ENCODE measurements around the gene ZNF568.
A peak's percentile ranks its signal among the peaks of the same experiment; 100 is the strongest.

ZNF568 gene

GRCh38 chr19:36915992-36916830 is at the start of gene ZNF568, which contains the start of gene ZNF829:
TSS of gene ZNF568 (plus strand) at chr19:36916332. CDS start at chr19:36922771, 6,439 bp downstream.
TSS of gene ZNF829 (minus strand) at chr19:36916291. CDS start at chr19:36915167, 1,124 bp downstream.
- Histone ChIP-seq H3K4me1 (ENCODE audit: control insufficient read depth, insufficient read depth, low read length) (no peaks in the 10 kb centered on the region), H3K9me3 (ENCODE audit: control insufficient read depth, insufficient read depth, low read length) (peaks cover 26% of the 10 kb centered on the region), H3K4me3 (ENCODE audit: low read depth, low read length) (peak within 1 kb of the TSS; percentile 96), H3K27ac (ENCODE audit: low read depth, low read length) (peak within 1 kb of the TSS; percentile 66), H3K36me3 (ENCODE audit: control insufficient read depth, insufficient read depth, low read length) (peaks cover 11% of the 10 kb centered on the region; the same call in 1 of the 2 replicates), H3K27me3 (ENCODE audit: control insufficient read depth, insufficient read depth, low read length) (no peaks in the 10 kb centered on the region), H3K9ac (ENCODE audit: low read depth, low read length) (peak within 1 kb of the TSS; percentile 88)

- H3K4me1 ChIP-seq (ENCODE audit: control insufficient read depth, insufficient read depth, low read length) = no peaks in the 10 kb centered on the region
- no peaks in the 10 kb centered on the region for H3K27me3 ChIP-seq (ENCODE audit: control insufficient read depth, insufficient read depth, low read length)
- H3K9ac ChIP-seq (ENCODE audit: low read depth, low read length) = no peak overlapping the region
- peaks cover 35% of the 10 kb centered on the region for H3K36me3 ChIP-seq (ENCODE audit: control insufficient read depth, insufficient read depth, low read length)
- peaks cover 92% of the 10 kb centered on the region for H3K9me3 ChIP-seq (ENCODE audit: control insufficient read depth, insufficient read depth, low read length)
- peak overlapping the region; percentile 16; the same call in 1 of the 2 replicates for H3K4me3 ChIP-seq (ENCODE audit: low read depth, low read length)
- H3K27ac ChIP-seq (ENCODE audit: low read depth, low read length) = no peak overlapping the region
Observed at GRCh38 chr19:36876993-36877938, 38.9 kb upstream of the ZNF568 start.

- H3K9ac ChIP-seq (ENCODE audit: low read depth, low read length) = no peak overlapping the region
- H3K4me1 ChIP-seq (ENCODE audit: control insufficient read depth, insufficient read depth, low read length) = no peaks in the 10 kb centered on the region
- peak overlapping the region; percentile 21; the same call in 1 of the 2 replicates for H3K4me3 ChIP-seq (ENCODE audit: low read depth, low read length)
- peaks cover 40% of the 10 kb centered on the region for H3K36me3 ChIP-seq (ENCODE audit: control insufficient read depth, insufficient read depth, low read length)
- H3K27me3 ChIP-seq (ENCODE audit: control insufficient read depth, insufficient read depth, low read length) = no peaks in the 10 kb centered on the region
- H3K27ac ChIP-seq (ENCODE audit: low read depth, low read length) = no peak overlapping the region
- H3K9me3 ChIP-seq (ENCODE audit: control insufficient read depth, insufficient read depth, low read length) = peaks cover 91% of the 10 kb centered on the region
Observed at GRCh38 chr19:36891768-36892357, 24.3 kb upstream of the ZNF568 start.

GRCh38 chr19:36894849-36895383 is 21.2 kb upstream of the ZNF568 start:
- Histone ChIP-seq H3K27ac (ENCODE audit: low read depth, low read length) (no peak overlapping the region), H3K9ac (ENCODE audit: low read depth, low read length) (no peak overlapping the region), H3K4me3 (ENCODE audit: low read depth, low read length) (peak overlapping the region; percentile 26; the same call in 1 of the 2 replicates), H3K9me3 (ENCODE audit: control insufficient read depth, insufficient read depth, low read length) (peaks cover 91% of the 10 kb centered on the region), H3K4me1 (ENCODE audit: control insufficient read depth, insufficient read depth, low read length) (no peaks in the 10 kb centered on the region), H3K27me3 (ENCODE audit: control insufficient read depth, insufficient read depth, low read length) (no peaks in the 10 kb centered on the region), H3K36me3 (ENCODE audit: control insufficient read depth, insufficient read depth, low read length) (peaks cover 42% of the 10 kb centered on the region)

DNA sequence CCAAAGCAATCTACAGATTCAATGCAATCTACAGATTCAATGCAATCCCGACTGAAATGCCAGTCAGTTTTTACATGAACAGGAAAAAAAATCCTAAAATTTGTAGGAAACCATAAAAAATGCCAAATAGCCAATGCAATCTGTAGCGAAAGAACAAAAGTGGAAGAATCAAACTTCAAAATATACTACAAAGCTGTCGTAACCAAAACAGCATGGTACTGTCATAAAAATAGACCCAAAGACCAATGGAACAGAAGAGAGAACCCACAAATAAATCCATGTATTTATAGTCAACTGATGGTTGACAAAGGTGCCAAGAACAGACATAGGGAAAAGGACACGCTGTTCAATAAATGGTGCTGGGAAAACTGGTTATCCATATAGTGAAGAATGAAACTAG is 17.7 kb upstream of the ZNF568 start:
- Histone ChIP-seq H3K4me3 (ENCODE audit: low read depth, low read length) (no peak overlapping the region), H3K27me3 (ENCODE audit: control insufficient read depth, insufficient read depth, low read length) (no peaks in the 10 kb centered on the region), H3K9me3 (ENCODE audit: control insufficient read depth, insufficient read depth, low read length) (peaks cover 81% of the 10 kb centered on the region), H3K4me1 (ENCODE audit: control insufficient read depth, insufficient read depth, low read length) (no peaks in the 10 kb centered on the region), H3K36me3 (ENCODE audit: control insufficient read depth, insufficient read depth, low read length) (peaks cover 23% of the 10 kb centered on the region; the same call in 1 of the 2 replicates), H3K9ac (ENCODE audit: low read depth, low read length) (no peak overlapping the region), H3K27ac (ENCODE audit: low read depth, low read length) (no peak overlapping the region)

- H3K36me3 ChIP-seq (ENCODE audit: control insufficient read depth, insufficient read depth, low read length) = peaks cover 9% of the 10 kb centered on the region; the same call in 1 of the 2 replicates
- no peaks in the 10 kb centered on the region for H3K27me3 ChIP-seq (ENCODE audit: control insufficient read depth, insufficient read depth, low read length)
- H3K4me3 ChIP-seq (ENCODE audit: low read depth, low read length) = peak overlapping the region; percentile 96
- no peak overlapping the region for H3K27ac ChIP-seq (ENCODE audit: low read depth, low read length)
- peaks cover 24% of the 10 kb centered on the region for H3K9me3 ChIP-seq (ENCODE audit: control insufficient read depth, insufficient read depth, low read length)
- H3K9ac ChIP-seq (ENCODE audit: low read depth, low read length) = peak overlapping the region; percentile 88
- no peaks in the 10 kb centered on the region for H3K4me1 ChIP-seq (ENCODE audit: control insufficient read depth, insufficient read depth, low read length)
Observed at GRCh38 chr19:36916991-36917390, 859 bp downstream of the ZNF568 start.

DNA sequence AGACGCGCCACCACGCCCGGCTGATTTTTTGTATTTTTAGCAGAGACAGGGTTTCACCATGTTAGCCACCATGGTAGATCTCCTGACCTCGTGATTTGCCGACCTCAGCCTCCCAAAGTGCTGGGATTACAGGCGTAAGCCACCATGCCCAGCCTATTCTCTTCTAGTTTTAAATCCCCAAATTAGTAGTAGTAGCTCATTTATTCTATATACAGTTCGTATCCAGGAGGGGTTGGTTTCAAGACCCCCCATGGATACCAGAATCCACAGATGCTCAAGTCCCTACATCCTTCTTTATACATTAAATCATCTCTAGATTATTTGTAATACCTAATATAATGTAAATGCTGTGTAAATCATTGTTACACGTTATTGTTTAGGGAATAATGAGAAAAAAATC is 2.0 kb downstream of the ZNF568 start:
- H3K4me1 ChIP-seq (ENCODE audit: control insufficient read depth, insufficient read depth, low read length) = no peaks in the 10 kb centered on the region
- no peak overlapping the region for H3K27ac ChIP-seq (ENCODE audit: low read depth, low read length)
- H3K36me3 ChIP-seq (ENCODE audit: control insufficient read depth, insufficient read depth, low read length) = peaks cover 9% of the 10 kb centered on the region; the same call in 1 of the 2 replicates
- H3K9me3 ChIP-seq (ENCODE audit: control insufficient read depth, insufficient read depth, low read length) = peaks cover 26% of the 10 kb centered on the region
- H3K27me3 ChIP-seq (ENCODE audit: control insufficient read depth, insufficient read depth, low read length) = no peaks in the 10 kb centered on the region
- H3K4me3 ChIP-seq (ENCODE audit: low read depth, low read length) = no peak overlapping the region
- no peak overlapping the region for H3K9ac ChIP-seq (ENCODE audit: low read depth, low read length)

GRCh38 chr19:36931684-36932083 is 15.6 kb downstream of the ZNF568 start:
- Histone ChIP-seq H3K4me3 (ENCODE audit: low read depth, low read length) (no peak overlapping the region), H3K27me3 (ENCODE audit: control insufficient read depth, insufficient read depth, low read length) (no peaks in the 10 kb centered on the region), H3K4me1 (ENCODE audit: control insufficient read depth, insufficient read depth, low read length) (no peaks in the 10 kb centered on the region), H3K9ac (ENCODE audit: low read depth, low read length) (no peak overlapping the region), H3K27ac (ENCODE audit: low read depth, low read length) (no peak overlapping the region), H3K36me3 (ENCODE audit: control insufficient read depth, insufficient read depth, low read length) (peaks cover 1% of the 10 kb centered on the region; the same call in 1 of the 2 replicates), H3K9me3 (ENCODE audit: control insufficient read depth, insufficient read depth, low read length) (peaks cover 66% of the 10 kb centered on the region)

- H3K27ac ChIP-seq (ENCODE audit: low read depth, low read length) = no peak overlapping the region
- H3K9ac ChIP-seq (ENCODE audit: low read depth, low read length) = no peak overlapping the region
- H3K9me3 ChIP-seq (ENCODE audit: control insufficient read depth, insufficient read depth, low read length) = peaks cover 64% of the 10 kb centered on the region
- H3K4me1 ChIP-seq (ENCODE audit: control insufficient read depth, insufficient read depth, low read length) = no peaks in the 10 kb centered on the region
- no peaks in the 10 kb centered on the region for H3K27me3 ChIP-seq (ENCODE audit: control insufficient read depth, insufficient read depth, low read length)
- H3K4me3 ChIP-seq (ENCODE audit: low read depth, low read length) = no peak overlapping the region
- peaks cover 12% of the 10 kb centered on the region; the same call in 1 of the 2 replicates for H3K36me3 ChIP-seq (ENCODE audit: control insufficient read depth, insufficient read depth, low read length)
Observed at GRCh38 chr19:36939153-36939552, 23.0 kb downstream of the ZNF568 start.

Measured in HUES48 (cell line).